HL-60 (cell line): ENCODE results near the gene SGSH.

Experiments
- CTCF ChIP-seq: IDR thresholded peaks from one replicate; pipeline ENCODE4 v1.5.1; 2011; ENCODE audit warnings: low read length, control low read depth, inconsistent platforms; ENCODE audit not compliant: insufficient read depth
- GABPA ChIP-seq: IDR thresholded peaks from 2 replicates; pipeline ENCODE4 v1.6.1; 2012; ENCODE audit warnings: low read depth
- POLR2AphosphoS5 ChIP-seq: IDR thresholded peaks from 2 replicates; pipeline ENCODE4 v1.6.1; 2012; ENCODE audit warnings: low read depth
- SPI1 ChIP-seq: IDR thresholded peaks from 2 replicates; pipeline ENCODE4 v1.6.1; 2012; ENCODE audit warnings: low read depth, mild to moderate bottlenecking, borderline replicate concordance
- TF ChIP-seq, protein P1 (sequence below): IDR thresholded peaks from 2 replicates; pipeline ENCODE4 v1.6.1; 2012; ENCODE audit warnings: low read depth; ENCODE audit not compliant: insufficient replicate concordance

- TF ChIP-seq CTCF, result no peak
- TF ChIP-seq, protein P1, sequence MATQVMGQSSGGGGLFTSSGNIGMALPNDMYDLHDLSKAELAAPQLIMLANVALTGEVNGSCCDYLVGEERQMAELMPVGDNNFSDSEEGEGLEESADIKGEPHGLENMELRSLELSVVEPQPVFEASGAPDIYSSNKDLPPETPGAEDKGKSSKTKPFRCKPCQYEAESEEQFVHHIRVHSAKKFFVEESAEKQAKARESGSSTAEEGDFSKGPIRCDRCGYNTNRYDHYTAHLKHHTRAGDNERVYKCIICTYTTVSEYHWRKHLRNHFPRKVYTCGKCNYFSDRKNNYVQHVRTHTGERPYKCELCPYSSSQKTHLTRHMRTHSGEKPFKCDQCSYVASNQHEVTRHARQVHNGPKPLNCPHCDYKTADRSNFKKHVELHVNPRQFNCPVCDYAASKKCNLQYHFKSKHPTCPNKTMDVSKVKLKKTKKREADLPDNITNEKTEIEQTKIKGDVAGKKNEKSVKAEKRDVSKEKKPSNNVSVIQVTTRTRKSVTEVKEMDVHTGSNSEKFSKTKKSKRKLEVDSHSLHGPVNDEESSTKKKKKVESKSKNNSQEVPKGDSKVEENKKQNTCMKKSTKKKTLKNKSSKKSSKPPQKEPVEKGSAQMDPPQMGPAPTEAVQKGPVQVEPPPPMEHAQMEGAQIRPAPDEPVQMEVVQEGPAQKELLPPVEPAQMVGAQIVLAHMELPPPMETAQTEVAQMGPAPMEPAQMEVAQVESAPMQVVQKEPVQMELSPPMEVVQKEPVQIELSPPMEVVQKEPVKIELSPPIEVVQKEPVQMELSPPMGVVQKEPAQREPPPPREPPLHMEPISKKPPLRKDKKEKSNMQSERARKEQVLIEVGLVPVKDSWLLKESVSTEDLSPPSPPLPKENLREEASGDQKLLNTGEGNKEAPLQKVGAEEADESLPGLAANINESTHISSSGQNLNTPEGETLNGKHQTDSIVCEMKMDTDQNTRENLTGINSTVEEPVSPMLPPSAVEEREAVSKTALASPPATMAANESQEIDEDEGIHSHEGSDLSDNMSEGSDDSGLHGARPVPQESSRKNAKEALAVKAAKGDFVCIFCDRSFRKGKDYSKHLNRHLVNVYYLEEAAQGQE, result no peak
- TF ChIP-seq POLR2AphosphoS5, result no peak
- no peak for TF ChIP-seq GABPA
- no peak for TF ChIP-seq SPI1
These were observed 23.6 kb upstream of the SGSH start for GRCh38 chr17:80243526-80244433.
